Duodenal mucosa (tissue), 2 donors: ENCODE measurements around the gene CRISP1.

Source experiments
- H3K27ac ChIP-seq: one replicate; pipeline ENCODE4 v1.7.0; 2013; ENCODE audit warnings: low read depth, low read length
- H3K27me3 ChIP-seq, 2 donors: one replicate each; pipeline ENCODE4 v1.7.0; 2013; ENCODE audit warnings: low read length in 2 of 2, control low read depth in 1 of 2; ENCODE audit not compliant: insufficient read depth in 2 of 2, control insufficient read depth in 1 of 2
- H3K36me3 ChIP-seq, 2 donors: one replicate each; pipeline ENCODE4 v1.7.0; 2013; ENCODE audit warnings: low read length in 2 of 2, control low read depth in 1 of 2; ENCODE audit not compliant: insufficient read depth in 2 of 2, control insufficient read depth in 1 of 2
- H3K4me1 ChIP-seq, 2 donors: one replicate each; pipeline ENCODE4 v1.7.0; 2013; ENCODE audit warnings: low read length in 2 of 2, control low read depth in 1 of 2; ENCODE audit not compliant: insufficient read depth in 2 of 2, control insufficient read depth in 1 of 2
- H3K4me3 ChIP-seq, 2 donors: one replicate each; pipeline ENCODE4 v1.7.0; 2013; ENCODE audit warnings: low read length in 2 of 2, low read depth in 1 of 2
- H3K9ac ChIP-seq, 2 donors: one replicate each; pipeline ENCODE4 v1.7.0; 2013; ENCODE audit warnings: low read length in 2 of 2, low read depth in 1 of 2
- H3K9me3 ChIP-seq, 2 donors: one replicate each; pipeline ENCODE4 v1.7.0; 2013; ENCODE audit warnings: low read length in 2 of 2, control low read depth in 1 of 2; ENCODE audit not compliant: control insufficient read depth in 1 of 2

Gene CRISP1

GRCh38 chr6:49866485-49866943, at the start of gene CRISP1:
Gene CRISP1, minus strand, starts transcription at chr6:49866535. Its CDS starts 9,135 bp downstream, at chr6:49857400.
- no peak within 1 kb of the TSS for H3K4me3 ChIP-seq
- H3K4me1 ChIP-seq = no peaks in the 10 kb centered on the region
- no peaks in the 10 kb centered on the region for H3K27me3 ChIP-seq
- H3K36me3 ChIP-seq = no peaks in the 10 kb centered on the region
- no peaks in the 10 kb centered on the region for H3K9me3 ChIP-seq
- no peak within 1 kb of the TSS for H3K9ac ChIP-seq
- H3K27ac ChIP-seq = no peak within 1 kb of the TSS

DNA sequence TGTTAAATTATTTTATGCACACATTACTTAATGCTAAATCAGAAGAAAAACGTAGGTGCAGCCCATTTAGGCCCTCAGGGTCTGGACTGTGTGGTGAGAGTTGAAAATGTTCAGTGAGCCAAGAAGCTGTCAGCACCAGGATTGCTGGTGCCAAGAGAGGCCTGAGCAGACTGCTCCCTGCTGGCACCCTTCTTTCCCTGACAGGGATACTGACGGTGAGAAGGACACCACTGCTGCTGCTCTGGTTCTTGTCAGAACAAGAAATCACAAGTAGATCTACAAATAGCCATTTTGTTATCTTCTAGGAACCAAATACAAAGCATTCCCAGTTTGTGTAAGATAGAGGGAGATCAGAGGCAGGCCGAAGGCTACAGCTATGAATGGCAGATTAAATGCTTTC, 48.7 kb upstream of the CRISP1 start:
- no peaks in the 10 kb centered on the region for H3K4me1 ChIP-seq
- no peaks in the 10 kb centered on the region for H3K9me3 ChIP-seq
- no peak overlapping the region for H3K9ac ChIP-seq
- no peaks in the 10 kb centered on the region for H3K27me3 ChIP-seq
- no peak overlapping the region for H3K4me3 ChIP-seq
- H3K27ac ChIP-seq = no peak overlapping the region
- H3K36me3 ChIP-seq = no peaks in the 10 kb centered on the region

DNA sequence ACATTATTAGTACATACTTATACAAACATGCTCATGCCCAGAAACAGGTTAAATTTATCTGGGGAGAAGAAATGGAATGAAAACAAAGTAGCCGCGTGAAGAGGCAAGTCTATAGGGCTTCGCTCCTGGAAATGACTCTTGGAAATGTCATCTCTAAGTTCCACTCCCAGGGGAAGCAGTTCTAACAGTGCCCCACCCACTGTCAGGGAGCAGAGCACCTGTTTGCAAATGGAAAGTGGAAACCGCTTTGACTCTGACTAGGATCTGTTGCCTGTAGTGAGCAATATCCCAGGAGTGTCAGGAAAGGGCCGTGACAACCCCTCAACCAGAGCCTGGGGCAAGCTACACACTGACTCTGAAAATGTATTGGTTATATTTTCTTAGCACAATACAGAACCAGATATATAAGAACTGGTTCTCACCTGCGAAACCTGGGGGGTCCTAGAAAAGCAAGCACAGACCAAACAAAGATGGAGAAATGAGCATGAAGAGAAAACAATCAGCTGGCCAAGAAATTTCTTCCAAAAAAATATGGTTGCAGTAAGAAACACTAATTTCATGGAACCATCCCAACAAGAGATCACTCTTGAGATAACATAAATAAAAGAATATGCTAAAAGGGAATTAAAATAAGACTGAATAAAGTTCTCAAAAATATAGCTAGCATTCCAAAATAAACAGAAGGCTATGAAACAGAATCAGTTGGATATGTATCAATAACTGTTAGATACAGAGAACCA, 47.5 kb upstream of the CRISP1 start:
- no peaks in the 10 kb centered on the region for H3K4me1 ChIP-seq
- no peak overlapping the region for H3K4me3 ChIP-seq
- H3K9me3 ChIP-seq = no peaks in the 10 kb centered on the region
- no peaks in the 10 kb centered on the region for H3K36me3 ChIP-seq
- no peaks in the 10 kb centered on the region for H3K27me3 ChIP-seq
- no peak overlapping the region for H3K9ac ChIP-seq
- no peak overlapping the region for H3K27ac ChIP-seq

DNA sequence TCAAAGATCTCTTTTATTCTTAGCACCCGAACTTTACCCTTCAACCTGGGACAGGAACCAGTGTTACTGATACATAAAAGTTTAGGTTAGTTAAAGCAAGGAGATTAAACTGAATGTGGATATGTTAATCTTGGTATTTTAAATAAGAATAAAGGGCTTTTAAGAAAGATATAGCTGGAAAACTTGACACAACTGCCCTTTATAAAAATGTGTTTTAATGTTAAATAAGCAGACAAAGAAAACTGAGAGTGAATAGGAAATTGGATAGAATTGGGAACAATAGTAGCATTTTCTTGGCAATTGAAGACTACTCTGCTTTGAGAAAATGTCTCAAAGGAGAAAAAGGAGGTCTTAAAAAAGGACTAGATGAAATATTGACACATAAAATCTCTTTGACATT, 45.9 kb upstream of the CRISP1 start:
- Histone ChIP-seq H3K4me3 (no peak overlapping the region), H3K27ac (no peak overlapping the region), H3K36me3 (no peaks in the 10 kb centered on the region)

GRCh38 chr6:49911252-49911651, 44.9 kb upstream of the CRISP1 start:
- no peaks in the 10 kb centered on the region for H3K9me3 ChIP-seq
- no peak overlapping the region for H3K27ac ChIP-seq
- H3K4me3 ChIP-seq = no peak overlapping the region
- no peaks in the 10 kb centered on the region for H3K27me3 ChIP-seq
- no peaks in the 10 kb centered on the region for H3K36me3 ChIP-seq
- no peaks in the 10 kb centered on the region for H3K4me1 ChIP-seq
- H3K9ac ChIP-seq = no peak overlapping the region

More for the DNA sequence above, 45.9 kb upstream of the CRISP1 start:
- no peaks in the 10 kb centered on the region for H3K27me3 ChIP-seq
- no peak overlapping the region for H3K9ac ChIP-seq
- no peaks in the 10 kb centered on the region for H3K4me1 ChIP-seq
- no peaks in the 10 kb centered on the region for H3K9me3 ChIP-seq

GRCh38 chr6:49909563-49909962, 43.2 kb upstream of the CRISP1 start:
- Histone ChIP-seq H3K4me3 (no peak overlapping the region), H3K9me3 (no peaks in the 10 kb centered on the region), H3K9ac (no peak overlapping the region), H3K27ac (no peak overlapping the region), H3K27me3 (no peaks in the 10 kb centered on the region), H3K36me3 (no peaks in the 10 kb centered on the region), H3K4me1 (no peaks in the 10 kb centered on the region)

DNA sequence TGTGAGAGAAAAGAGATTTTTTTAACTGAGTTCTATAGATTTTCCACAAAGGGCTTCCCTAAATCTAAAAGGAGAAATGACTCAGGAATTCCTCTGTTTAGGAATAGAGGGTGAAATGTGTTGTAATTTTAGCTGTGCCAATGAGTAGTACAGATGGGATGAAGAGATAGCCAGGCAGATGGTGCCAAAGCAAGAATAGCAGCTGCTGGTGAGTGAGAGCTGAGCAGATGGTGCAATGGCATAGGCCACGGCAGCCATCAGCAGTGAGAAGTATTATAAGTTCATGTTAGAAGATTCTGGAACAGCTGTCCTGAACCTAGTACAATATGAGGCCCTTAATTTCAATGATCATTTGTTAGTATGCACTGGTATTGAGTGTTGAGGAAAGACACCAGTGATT, 40.2 kb upstream of the CRISP1 start:
- H3K27me3 ChIP-seq = no peaks in the 10 kb centered on the region
- no peak overlapping the region for H3K4me3 ChIP-seq
- H3K4me1 ChIP-seq = no peaks in the 10 kb centered on the region
- H3K27ac ChIP-seq = no peak overlapping the region
- no peaks in the 10 kb centered on the region for H3K36me3 ChIP-seq
- H3K9ac ChIP-seq = no peak overlapping the region
- H3K9me3 ChIP-seq = no peaks in the 10 kb centered on the region

DNA sequence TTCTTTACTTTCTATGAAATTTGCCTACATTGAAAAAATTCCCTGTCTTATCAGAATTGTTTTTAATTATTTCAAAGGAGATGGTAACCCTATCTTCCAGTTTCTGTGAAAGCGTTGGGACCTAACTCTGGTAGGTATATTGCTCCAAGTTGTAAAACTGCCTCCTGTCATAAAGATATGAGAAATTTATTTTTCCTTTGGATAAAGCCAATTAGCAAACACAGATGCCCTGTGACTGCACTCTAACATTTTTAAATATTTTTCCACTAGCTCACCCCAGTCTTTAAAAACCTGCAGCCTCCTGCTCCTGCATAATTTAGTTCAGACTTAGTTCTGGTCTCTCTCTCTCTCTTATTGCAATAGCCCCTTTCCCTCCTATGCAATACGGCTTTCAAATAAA, 39.0 kb upstream of the CRISP1 start:
- Histone ChIP-seq H3K9me3 (no peaks in the 10 kb centered on the region), H3K4me3 (no peak overlapping the region), H3K27ac (no peak overlapping the region), H3K27me3 (no peaks in the 10 kb centered on the region), H3K36me3 (no peaks in the 10 kb centered on the region), H3K9ac (no peak overlapping the region), H3K4me1 (no peaks in the 10 kb centered on the region)

- no peaks in the 10 kb centered on the region for H3K36me3 ChIP-seq
- no peaks in the 10 kb centered on the region for H3K27me3 ChIP-seq
- H3K9ac ChIP-seq = no peak overlapping the region
- no peaks in the 10 kb centered on the region for H3K9me3 ChIP-seq
- no peak overlapping the region for H3K27ac ChIP-seq
- no peaks in the 10 kb centered on the region for H3K4me1 ChIP-seq
- H3K4me3 ChIP-seq = no peak overlapping the region
Measured at GRCh38 chr6:49902856-49903255, 36.5 kb upstream of the CRISP1 start.

DNA sequence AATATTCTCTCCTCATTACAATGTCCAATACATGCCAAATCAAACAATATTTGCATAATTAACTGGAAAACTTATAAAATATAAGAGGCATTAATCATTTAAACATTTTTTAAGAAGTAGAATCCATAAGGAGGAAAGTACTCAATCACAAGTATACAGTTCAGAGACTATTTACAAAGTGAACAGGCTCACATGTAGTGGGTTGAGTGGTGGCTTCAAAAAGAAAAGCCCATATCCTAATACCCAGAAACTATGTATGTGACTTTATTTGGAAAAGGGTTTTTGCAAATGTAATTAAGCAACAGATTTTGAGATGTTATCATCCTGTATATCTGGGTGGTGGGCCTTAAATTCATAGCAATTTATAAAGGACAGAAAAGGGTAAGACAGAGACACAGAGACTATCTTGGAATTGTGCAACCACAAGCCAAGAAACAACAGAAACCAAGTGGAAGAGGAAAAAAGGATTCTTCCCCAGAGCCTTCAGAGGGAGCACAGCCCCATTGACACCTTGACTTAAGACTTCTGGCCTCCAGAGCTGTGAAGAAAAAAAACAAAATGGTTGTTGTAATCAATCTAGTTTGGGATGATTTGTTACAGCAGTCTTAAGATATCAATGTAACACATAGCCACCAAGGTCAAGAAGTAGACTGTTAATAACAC, 32.7 kb upstream of the CRISP1 start:
- Histone ChIP-seq H3K9me3 (peaks cover 0 to 8% of the 10 kb centered on the region in 2 donors), H3K27ac (no peak overlapping the region), H3K4me1 (no peaks in the 10 kb centered on the region), H3K36me3 (no peaks in the 10 kb centered on the region), H3K9ac (no peak overlapping the region), H3K4me3 (no peak overlapping the region), H3K27me3 (no peaks in the 10 kb centered on the region)
